SK-N-SH treated with all-trans-retinoic acid at 6 μM for 48 hours (cell line): ENCODE results near the gene NRG4.
A peak's percentile ranks its signal among the peaks of the same experiment; 100 is the strongest.

ENCODE experiments used
- ATAC-seq: fragments of 200-7000 bp; cut with Tn5 transposase; 3 replicates; pipeline ENCODE4 v1.9.1; 2020; ENCODE audit warnings: mild to moderate bottlenecking, moderate library complexity
- BACH2 ChIP-seq: fragments of 250-450 bp; sonication (Bioruptor Pico); IDR thresholded peaks from 2 replicates; pipeline ENCODE4 v1.9.0; 2021; ENCODE audit warnings: mild to moderate bottlenecking, borderline replicate concordance
- CREB5 ChIP-seq: fragments of 250-450 bp; sonication (Bioruptor Pico); IDR thresholded peaks from 2 replicates; pipeline ENCODE4 v1.5.1; 2020; ENCODE audit warnings: low read depth, mild to moderate bottlenecking, moderate library complexity
- CSDC2 ChIP-seq: fragments of 250-450 bp; sonication (Bioruptor Pico); IDR thresholded peaks from 2 replicates; pipeline ENCODE4 v1.5.0; 2020; ENCODE audit warnings: mild to moderate bottlenecking, moderate library complexity
- ESRRG ChIP-seq: fragments of 250-450 bp; sonication (Bioruptor Pico); IDR thresholded peaks from 2 replicates; pipeline ENCODE4 v1.6.1; 2021; ENCODE audit warnings: mild to moderate bottlenecking
- ISL1 ChIP-seq: fragments of 250-450 bp; sonication (Bioruptor Pico); IDR thresholded peaks from 2 replicates; pipeline ENCODE4 v2.1.2; 2022; ENCODE audit warnings: mild to moderate bottlenecking, moderate library complexity
- PPARA ChIP-seq: fragments of 250-450 bp; sonication (Bioruptor Pico); IDR thresholded peaks from 2 replicates; pipeline ENCODE4 v1.5.0; 2020; ENCODE audit warnings: mild to moderate bottlenecking, borderline replicate concordance
- RARB ChIP-seq: fragments of 250-450 bp; sonication (Bioruptor Pico); IDR thresholded peaks from 2 replicates; pipeline ENCODE4 v1.8.0; 2021; ENCODE audit warnings: mild to moderate bottlenecking, moderate library complexity
- SNAI2 ChIP-seq: fragments of 250-450 bp; sonication (Bioruptor Pico); IDR thresholded peaks from 2 replicates; pipeline ENCODE4 v1.5.0; 2020; ENCODE audit warnings: mild to moderate bottlenecking, moderate library complexity
- TCF4 ChIP-seq: fragments of 250-450 bp; sonication (Bioruptor Pico); IDR thresholded peaks from 2 replicates; pipeline ENCODE4 v1.8.0; 2021; ENCODE audit warnings: mild to moderate bottlenecking, moderate library complexity, borderline replicate concordance
- TOX ChIP-seq: fragments of 250-450 bp; sonication (Bioruptor Pico); IDR thresholded peaks from 2 replicates; pipeline ENCODE4 v1.8.0; 2021; ENCODE audit warnings: mild to moderate bottlenecking, moderate library complexity, borderline replicate concordance
- ZC3H10 ChIP-seq: fragments of 250-450 bp; sonication (Bioruptor Pico); IDR thresholded peaks from 2 replicates; pipeline ENCODE4 v1.5.1; 2021; ENCODE audit warnings: mild to moderate bottlenecking, moderate library complexity
- ZFP30 ChIP-seq: fragments of 450-650 bp; formaldehyde crosslinking; IDR thresholded peaks from 2 replicates; pipeline ENCODE4 v1.5.0; 2022; ENCODE audit warnings: mild to moderate bottlenecking, moderate library complexity
- ZNF565 ChIP-seq: fragments of 450-650 bp; formaldehyde crosslinking; conservative IDR thresholded peaks from 2 replicates; pipeline ENCODE4 v1.5.0; 2020; ENCODE audit warnings: low read depth, mild to moderate bottlenecking, moderate library complexity
- ZNF70 ChIP-seq: fragments of 450-650 bp; formaldehyde crosslinking; IDR thresholded peaks from 2 replicates; pipeline ENCODE4 v1.5.0; 2020; ENCODE audit warnings: mild to moderate bottlenecking, moderate library complexity
- ZNF8 ChIP-seq: fragments of 450-650 bp; formaldehyde crosslinking; IDR thresholded peaks from 2 replicates; pipeline ENCODE4 v1.5.0; 2020; ENCODE audit warnings: mild to moderate bottlenecking, moderate library complexity
- TF ChIP-seq, protein P1 (sequence below): fragments of 250-450 bp; sonication (Bioruptor Pico); IDR thresholded peaks from 2 replicates; pipeline ENCODE4 v1.5.1; 2021; ENCODE audit warnings: mild to moderate bottlenecking, moderate library complexity
- TF ChIP-seq, protein P2 (sequence below): fragments of 250-450 bp; sonication (Bioruptor Pico); IDR thresholded peaks from 2 replicates; pipeline ENCODE4 v1.5.0; 2020; ENCODE audit warnings: mild to moderate bottlenecking, moderate library complexity

NRG4 gene

DNA sequence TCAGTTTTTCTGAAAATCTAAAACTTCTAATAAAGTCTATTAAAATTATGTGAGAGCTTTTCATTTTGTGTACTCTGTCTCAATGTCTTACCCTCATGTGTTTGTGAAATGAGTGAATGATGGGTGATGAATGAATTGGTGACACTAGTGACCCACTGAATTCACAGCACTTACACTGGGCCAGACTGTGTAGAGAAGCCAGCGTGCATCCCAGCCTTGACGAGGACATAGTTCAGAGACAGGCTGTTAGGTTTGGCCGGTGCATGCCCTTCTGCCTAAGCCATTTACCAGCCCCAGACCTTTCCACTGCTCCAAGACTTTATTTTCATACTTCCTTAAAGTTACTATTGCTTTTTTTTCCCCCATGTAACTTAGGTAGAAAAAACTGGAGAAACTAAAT lies 69.8 kb downstream of the NRG4 start:
- TF ChIP-seq CSDC2 (CRISPR knock-in tag) (no peak), SNAI2 (CRISPR knock-in tag) (no peak), TOX (no peak), RARB (no peak), TCF4 (CRISPR knock-in tag) (no peak), PPARA (no peak), ESRRG (no peak), ZNF70 (CRISPR knock-in tag) (no peak), ZNF8 (CRISPR knock-in tag) (no peak), ZC3H10 (CRISPR knock-in tag) (no peak), BACH2 (CRISPR knock-in tag) (no peak), CREB5 (CRISPR knock-in tag) (no peak)
- TF ChIP-seq, protein P1, sequence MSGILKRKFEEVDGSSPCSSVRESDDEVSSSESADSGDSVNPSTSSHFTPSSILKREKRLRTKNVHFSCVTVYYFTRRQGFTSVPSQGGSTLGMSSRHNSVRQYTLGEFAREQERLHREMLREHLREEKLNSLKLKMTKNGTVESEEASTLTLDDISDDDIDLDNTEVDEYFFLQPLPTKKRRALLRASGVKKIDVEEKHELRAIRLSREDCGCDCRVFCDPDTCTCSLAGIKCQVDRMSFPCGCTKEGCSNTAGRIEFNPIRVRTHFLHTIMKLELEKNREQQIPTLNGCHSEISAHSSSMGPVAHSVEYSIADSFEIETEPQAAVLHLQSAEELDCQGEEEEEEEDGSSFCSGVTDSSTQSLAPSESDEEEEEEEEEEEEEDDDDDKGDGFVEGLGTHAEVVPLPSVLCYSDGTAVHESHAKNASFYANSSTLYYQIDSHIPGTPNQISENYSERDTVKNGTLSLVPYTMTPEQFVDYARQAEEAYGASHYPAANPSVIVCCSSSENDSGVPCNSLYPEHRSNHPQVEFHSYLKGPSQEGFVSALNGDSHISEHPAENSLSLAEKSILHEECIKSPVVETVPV (CRISPR knock-in tag) = no peak
- TF ChIP-seq, protein P2, sequence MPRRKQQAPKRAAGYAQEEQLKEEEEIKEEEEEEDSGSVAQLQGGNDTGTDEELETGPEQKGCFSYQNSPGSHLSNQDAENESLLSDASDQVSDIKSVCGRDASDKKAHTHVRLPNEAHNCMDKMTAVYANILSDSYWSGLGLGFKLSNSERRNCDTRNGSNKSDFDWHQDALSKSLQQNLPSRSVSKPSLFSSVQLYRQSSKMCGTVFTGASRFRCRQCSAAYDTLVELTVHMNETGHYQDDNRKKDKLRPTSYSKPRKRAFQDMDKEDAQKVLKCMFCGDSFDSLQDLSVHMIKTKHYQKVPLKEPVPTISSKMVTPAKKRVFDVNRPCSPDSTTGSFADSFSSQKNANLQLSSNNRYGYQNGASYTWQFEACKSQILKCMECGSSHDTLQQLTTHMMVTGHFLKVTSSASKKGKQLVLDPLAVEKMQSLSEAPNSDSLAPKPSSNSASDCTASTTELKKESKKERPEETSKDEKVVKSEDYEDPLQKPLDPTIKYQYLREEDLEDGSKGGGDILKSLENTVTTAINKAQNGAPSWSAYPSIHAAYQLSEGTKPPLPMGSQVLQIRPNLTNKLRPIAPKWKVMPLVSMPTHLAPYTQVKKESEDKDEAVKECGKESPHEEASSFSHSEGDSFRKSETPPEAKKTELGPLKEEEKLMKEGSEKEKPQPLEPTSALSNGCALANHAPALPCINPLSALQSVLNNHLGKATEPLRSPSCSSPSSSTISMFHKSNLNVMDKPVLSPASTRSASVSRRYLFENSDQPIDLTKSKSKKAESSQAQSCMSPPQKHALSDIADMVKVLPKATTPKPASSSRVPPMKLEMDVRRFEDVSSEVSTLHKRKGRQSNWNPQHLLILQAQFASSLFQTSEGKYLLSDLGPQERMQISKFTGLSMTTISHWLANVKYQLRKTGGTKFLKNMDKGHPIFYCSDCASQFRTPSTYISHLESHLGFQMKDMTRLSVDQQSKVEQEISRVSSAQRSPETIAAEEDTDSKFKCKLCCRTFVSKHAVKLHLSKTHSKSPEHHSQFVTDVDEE (CRISPR knock-in tag) = no peak
- peak; percentile 44; the same call in 2 of the 3 replicates for ATAC-seq

- ATAC-seq = no peak
- no peak for TF ChIP-seq CSDC2 (CRISPR knock-in tag)
- no peak for TF ChIP-seq PPARA
- TF ChIP-seq ZC3H10 (CRISPR knock-in tag) = no peak
- TF ChIP-seq, protein P1 (CRISPR knock-in tag) = no peak
- TF ChIP-seq ZNF70 (CRISPR knock-in tag) = no peak
Observed at GRCh38 chr15:75930866-75931265, 81.4 kb downstream of the NRG4 start.

GRCh38 chr15:75929799-75930565 lies 82.2 kb downstream of the NRG4 start:
- no peak for ATAC-seq
- TF ChIP-seq CSDC2 (CRISPR knock-in tag) (no peak), ZNF565 (CRISPR knock-in tag) (no peak), ISL1 (CRISPR knock-in tag) (no peak), ZFP30 (CRISPR knock-in tag) (no peak), TOX (no peak)
- TF ChIP-seq, protein P2 (CRISPR knock-in tag) = no peak
